SK-N-MC (cell line): Measurements from ENCODE around the gene NPFF.

Experiments used
- DNase-seq: peaks from one replicate; pipeline ENCODE4 v3.0.0-alpha.2; 2011; ENCODE audit warnings: low read depth, low spot score
- H3K27ac ChIP-seq: fragments of 200-600 bp; sonication (generic); 2 replicates; pipeline ENCODE4 v1.5.1; 2016; ENCODE audit warnings: mixed run types
- H3K36me3 ChIP-seq: fragments of 200-600 bp; sonication (generic); 2 replicates; pipeline ENCODE4 v1.6.1; 2017; ENCODE audit warnings: antibody characterized with exemption, low read length, mixed read lengths; ENCODE audit not compliant: insufficient read depth
- H3K4me3 ChIP-seq: fragments of 200-600 bp; sonication (generic); 2 replicates; pipeline ENCODE4 v1.5.1; 2016
- H3K9ac ChIP-seq: fragments of 200-600 bp; sonication (generic); 2 replicates; pipeline ENCODE4 v1.8.0; 2017; ENCODE audit warnings: mixed run types, mixed read lengths; ENCODE audit not compliant: insufficient read length
- H3K9me3 ChIP-seq: fragments of 200-600 bp; sonication (generic); 2 replicates; pipeline ENCODE4 v1.6.1; 2017; ENCODE audit warnings: low read depth, mild to moderate bottlenecking, antibody characterized with exemption, low read length, moderate library complexity, mixed read lengths
- EZH2 ChIP-seq: fragments of 200-600 bp; sonication (generic); IDR thresholded peaks from one replicate; pipeline ENCODE4 v1.6.1; 2017; ENCODE audit warnings: antibody characterized with exemption
- FOXP2 ChIP-seq: optimal IDR thresholded peaks from 2 replicates; pipeline ENCODE3; 2011; ENCODE audit warnings: mild to moderate bottlenecking, moderate library complexity; ENCODE audit not compliant: insufficient read depth; ENCODE audit errors: extremely low read length, control extremely low read depth
- POLR2AphosphoS5 ChIP-seq: IDR thresholded peaks from 2 replicates; pipeline ENCODE4 v1.6.1; 2012; ENCODE audit warnings: mild to moderate bottlenecking, low read depth, low read length, borderline replicate concordance

NPFF gene

DNA sequence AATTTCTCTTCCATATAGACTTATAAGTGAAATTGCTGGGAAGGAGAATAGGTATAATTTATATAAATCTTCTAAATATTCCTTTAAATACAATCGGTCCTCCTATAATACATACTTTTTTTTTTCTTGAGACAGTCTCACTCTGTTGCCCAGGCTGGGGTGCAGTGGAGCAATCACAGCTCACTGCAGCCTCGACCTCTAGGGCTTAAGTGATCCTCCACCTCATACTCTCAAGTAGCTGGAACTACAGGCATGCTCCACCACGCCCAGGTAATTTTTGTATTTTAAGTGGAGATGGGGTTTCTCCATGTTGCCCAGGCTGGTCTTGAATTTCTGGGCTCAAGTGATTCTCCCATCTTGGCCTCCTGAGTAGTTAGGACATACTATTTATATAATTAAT lies 29.7 kb upstream of the NPFF start:
- Histone ChIP-seq H3K9ac (no peak overlapping the region), H3K4me3 (no peak overlapping the region), H3K36me3 (peaks cover 56% of the 10 kb centered on the region), H3K27ac (no peak overlapping the region), H3K9me3 (no peaks in the 10 kb centered on the region)
- TF ChIP-seq FOXP2: no peak
- no peak for DNase-seq

DNA sequence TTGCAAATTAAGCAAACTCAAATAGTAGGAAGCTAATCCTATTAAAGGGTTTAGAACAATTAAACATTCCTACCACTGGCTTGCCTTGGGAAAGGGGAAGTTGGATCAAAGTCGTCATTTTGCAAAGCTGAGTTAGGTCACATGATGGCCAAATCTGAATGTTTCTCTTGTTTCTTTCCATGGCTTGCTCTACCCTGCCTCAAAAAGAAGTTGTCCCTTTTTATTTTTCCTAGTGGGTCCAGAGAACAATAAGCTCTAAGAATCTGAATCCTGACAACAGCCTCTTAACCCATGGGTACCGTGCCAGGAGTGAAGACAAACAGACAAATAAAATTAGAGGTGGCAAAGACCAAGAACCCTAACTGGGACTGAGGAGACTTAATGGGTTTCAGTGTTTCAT lies 26.2 kb upstream of the NPFF start:
- no peak for TF ChIP-seq EZH2
- TF ChIP-seq POLR2AphosphoS5: no peak
- no peak for TF ChIP-seq FOXP2
- Histone ChIP-seq H3K36me3 (peaks cover 56% of the 10 kb centered on the region), H3K27ac (no peak overlapping the region), H3K9ac (no peak overlapping the region), H3K9me3 (no peaks in the 10 kb centered on the region), H3K4me3 (no peak overlapping the region)
- DNase-seq: no peak

DNA sequence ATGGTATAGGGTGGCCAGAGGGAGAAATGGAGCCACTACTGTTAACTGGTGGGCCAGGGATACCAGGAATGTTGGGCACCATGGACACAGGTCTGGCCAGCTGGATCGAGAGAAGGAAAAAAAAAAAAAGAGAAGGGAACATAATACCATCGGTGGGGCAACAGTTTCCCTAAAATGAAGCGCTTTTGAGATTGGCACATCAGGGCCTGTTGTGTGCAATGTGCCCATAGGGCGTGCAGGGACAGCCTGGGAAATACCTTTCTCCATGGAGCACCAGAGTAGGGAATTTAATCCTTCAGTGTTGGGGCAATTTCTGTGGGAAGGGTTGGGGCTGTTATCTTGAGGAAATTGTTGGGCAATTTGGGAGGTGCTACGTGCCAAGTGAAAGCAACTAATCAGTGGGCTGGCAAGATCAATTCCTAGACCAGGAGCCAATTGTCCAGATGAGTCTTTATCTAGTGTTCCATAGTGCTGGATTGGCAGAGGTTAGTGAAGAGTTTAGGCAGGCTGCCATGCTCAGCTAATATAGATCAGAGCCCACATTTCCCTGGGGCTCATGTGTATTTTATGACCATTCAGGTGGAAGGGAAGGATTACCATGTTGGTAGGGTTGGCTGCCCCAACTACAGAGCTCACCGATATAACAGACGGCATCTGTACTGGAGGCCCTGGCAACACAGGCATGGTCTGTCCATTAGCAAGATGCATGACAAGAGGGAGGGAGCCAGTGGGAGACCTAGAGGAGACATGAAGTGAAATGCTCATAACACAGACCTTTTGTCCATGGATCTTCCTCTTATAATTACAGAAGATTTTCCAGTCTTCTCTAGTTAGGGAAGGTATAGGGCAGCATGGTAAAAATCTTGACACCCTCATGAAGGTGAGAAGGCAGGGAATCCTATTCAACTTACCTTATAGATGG lies 25.5 kb upstream of the NPFF start:
- TF ChIP-seq FOXP2 (no peak), POLR2AphosphoS5 (no peak), EZH2 (no peak)
- Histone ChIP-seq H3K36me3 (peaks cover 56% of the 10 kb centered on the region), H3K27ac (no peak overlapping the region), H3K9ac (no peak overlapping the region), H3K4me3 (no peak overlapping the region), H3K9me3 (no peaks in the 10 kb centered on the region)
- DNase-seq: no peak

DNA sequence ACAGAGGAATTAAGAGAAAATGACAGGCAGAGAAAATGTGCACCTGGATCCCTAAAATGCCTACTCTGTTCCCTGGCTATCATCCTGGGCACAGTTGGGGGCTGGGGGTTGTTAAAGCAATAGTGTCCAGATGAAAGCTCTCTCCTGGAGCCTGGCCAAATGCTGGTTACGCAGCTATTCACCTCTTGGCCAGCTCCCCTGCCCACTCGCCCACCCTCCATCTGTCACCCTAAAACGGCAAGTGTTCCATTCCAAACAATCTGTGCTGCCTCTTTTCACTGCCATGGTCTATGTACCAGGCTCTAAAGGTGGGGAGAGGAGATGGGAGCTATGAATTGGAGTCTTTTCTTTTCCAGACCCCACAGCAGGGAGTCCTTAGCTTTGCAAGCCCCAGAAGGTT lies 24.7 kb upstream of the NPFF start:
- Histone ChIP-seq H3K9me3 (no peaks in the 10 kb centered on the region), H3K36me3 (peaks cover 52% of the 10 kb centered on the region), H3K9ac (no peak overlapping the region), H3K4me3 (no peak overlapping the region), H3K27ac (no peak overlapping the region)
- no peak for DNase-seq
- TF ChIP-seq FOXP2 (no peak), EZH2 (no peak), POLR2AphosphoS5 (no peak)

DNA sequence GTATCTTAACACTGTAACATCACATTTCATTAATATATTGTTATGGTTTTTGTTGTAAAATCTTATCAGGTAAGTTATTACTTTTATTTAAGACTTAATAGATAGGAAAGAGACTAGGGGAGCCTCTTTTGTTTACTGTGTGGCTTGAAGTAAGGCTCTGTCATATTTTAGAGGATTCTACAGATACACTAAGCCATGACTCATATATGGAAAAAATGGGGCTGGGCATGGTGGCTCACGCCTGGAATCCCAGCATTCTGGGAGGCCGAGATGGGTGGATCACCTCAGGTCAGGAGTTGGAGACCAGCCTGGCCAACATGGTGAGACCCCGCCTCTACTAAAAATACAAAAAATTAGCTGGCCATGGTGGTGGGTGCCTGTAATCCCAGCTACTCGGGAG lies 23.6 kb upstream of the NPFF start:
- TF ChIP-seq EZH2 (no peak), FOXP2 (no peak), POLR2AphosphoS5 (no peak)
- DNase-seq: no peak
- H3K4me3 ChIP-seq: no peak overlapping the region
- H3K27ac ChIP-seq: no peak overlapping the region
- no peaks in the 10 kb centered on the region for H3K9me3 ChIP-seq
- no peak overlapping the region for H3K9ac ChIP-seq
- peaks cover 48% of the 10 kb centered on the region for H3K36me3 ChIP-seq

DNA sequence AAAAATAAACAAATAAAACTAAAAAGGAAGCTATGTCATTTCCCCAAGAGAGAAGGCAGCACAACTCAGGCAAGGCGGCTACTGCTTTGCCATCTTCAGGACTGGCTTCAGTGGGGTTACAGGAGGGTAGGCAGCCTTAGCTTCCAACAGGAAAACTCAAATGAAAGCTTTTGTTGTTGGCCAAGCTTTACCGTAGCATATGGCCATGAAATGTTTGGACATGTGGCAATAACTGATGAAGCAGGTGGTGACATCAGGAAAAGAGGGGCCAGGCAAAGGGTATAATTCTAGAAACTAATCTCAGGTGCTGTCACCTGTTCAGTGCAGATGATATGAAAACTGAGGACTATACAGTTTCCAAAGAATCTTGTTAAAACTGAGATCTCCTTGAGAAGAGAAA lies 22.8 kb upstream of the NPFF start:
- Histone ChIP-seq H3K36me3 (peaks cover 42% of the 10 kb centered on the region), H3K9ac (no peak overlapping the region)

DNA sequence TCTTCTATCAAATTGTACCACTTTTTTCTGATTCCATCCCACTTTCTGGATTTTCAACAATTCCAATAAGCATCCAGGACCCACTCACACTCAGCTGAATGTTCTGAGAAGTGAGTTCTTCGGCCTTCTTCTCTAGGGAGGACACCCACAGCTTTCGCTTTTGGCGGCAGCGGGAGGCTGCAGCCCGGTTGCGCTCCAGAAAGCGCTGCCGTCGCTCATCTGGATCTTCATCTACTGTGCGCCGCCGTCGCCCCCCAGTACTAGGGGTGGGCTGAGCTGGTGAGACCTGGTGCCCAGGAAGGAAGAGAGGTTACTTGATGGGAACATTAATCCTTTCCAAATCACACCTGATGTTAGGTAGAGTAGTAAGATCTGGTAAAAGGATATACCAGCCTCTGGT lies 17.2 kb upstream of the NPFF start:
- no peak for TF ChIP-seq EZH2
- no peak for TF ChIP-seq FOXP2
- TF ChIP-seq POLR2AphosphoS5: no peak
- Histone ChIP-seq H3K4me3 (no peak overlapping the region), H3K9ac (no peak overlapping the region), H3K27ac (no peak overlapping the region), H3K9me3 (no peaks in the 10 kb centered on the region), H3K36me3 (peaks cover 42% of the 10 kb centered on the region)
- DNase-seq: no peak

More for the DNA sequence above, 22.8 kb upstream of the NPFF start:
- H3K4me3 ChIP-seq: no peak overlapping the region
- no peak overlapping the region for H3K27ac ChIP-seq
- no peaks in the 10 kb centered on the region for H3K9me3 ChIP-seq
- DNase-seq: no peak
- no peak for TF ChIP-seq POLR2AphosphoS5
- TF ChIP-seq FOXP2: no peak
- no peak for TF ChIP-seq EZH2

DNA sequence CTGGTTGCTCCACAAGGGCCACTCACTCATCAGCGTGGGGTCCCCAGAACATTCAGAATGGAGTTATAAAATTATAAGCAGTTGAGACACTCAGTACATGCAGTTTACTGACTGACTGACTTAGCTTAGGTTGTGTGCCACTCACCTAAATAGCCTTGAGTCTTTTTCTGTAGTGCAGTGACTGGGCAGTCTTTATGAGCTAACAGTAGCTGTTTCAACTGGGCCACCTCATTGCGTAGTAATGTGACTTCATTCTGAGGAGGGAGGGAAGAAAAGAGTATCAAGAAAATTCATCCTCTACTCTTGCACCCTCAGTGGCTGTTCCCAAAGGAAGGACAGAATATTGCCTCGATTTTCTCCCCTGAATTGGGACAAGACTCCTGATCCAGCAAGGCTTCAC lies 15.8 kb upstream of the NPFF start:
- Histone ChIP-seq H3K27ac (no peak overlapping the region), H3K9me3 (no peaks in the 10 kb centered on the region), H3K4me3 (no peak overlapping the region), H3K36me3 (peaks cover 48% of the 10 kb centered on the region), H3K9ac (no peak overlapping the region)
- TF ChIP-seq POLR2AphosphoS5 (no peak), EZH2 (no peak), FOXP2 (no peak)
- DNase-seq: no peak

DNA sequence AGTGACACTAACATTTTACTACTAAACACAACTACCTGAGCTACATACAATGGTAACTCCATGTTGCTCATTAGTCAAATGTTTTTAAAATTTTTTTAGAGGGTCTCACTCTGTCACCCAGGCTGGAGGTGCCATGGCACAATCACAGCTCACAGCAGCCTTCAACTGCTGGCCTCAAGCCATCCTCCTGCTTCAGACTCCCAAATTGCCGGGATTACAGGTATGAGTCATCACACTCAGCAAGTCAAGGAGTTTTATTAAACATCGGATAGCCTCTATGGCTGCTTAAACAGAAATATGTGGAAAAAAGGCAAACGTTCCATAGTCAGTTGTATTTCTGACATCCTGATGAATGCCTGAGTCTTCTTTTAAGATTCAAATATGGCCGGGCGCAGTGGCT lies 11.1 kb upstream of the NPFF start:
- Histone ChIP-seq H3K27ac (no peak overlapping the region), H3K9me3 (no peaks in the 10 kb centered on the region), H3K4me3 (no peak overlapping the region), H3K36me3 (peaks cover 75% of the 10 kb centered on the region), H3K9ac (no peak overlapping the region)
- DNase-seq: no peak
- TF ChIP-seq EZH2 (no peak), FOXP2 (no peak), POLR2AphosphoS5 (no peak)
